ENCODE data around the gene MSI2. TPM values are rescaled to one million over a fixed set of nuclear protein-coding genes. Genes with fewer than 3 reads are reported as not detected.
A peak's percentile ranks its signal among the peaks of the same experiment; 100 is the strongest.

Gene MSI2
- total RNA-seq, 1 donor from 2014 or later = 8.3 TPM

DNA sequence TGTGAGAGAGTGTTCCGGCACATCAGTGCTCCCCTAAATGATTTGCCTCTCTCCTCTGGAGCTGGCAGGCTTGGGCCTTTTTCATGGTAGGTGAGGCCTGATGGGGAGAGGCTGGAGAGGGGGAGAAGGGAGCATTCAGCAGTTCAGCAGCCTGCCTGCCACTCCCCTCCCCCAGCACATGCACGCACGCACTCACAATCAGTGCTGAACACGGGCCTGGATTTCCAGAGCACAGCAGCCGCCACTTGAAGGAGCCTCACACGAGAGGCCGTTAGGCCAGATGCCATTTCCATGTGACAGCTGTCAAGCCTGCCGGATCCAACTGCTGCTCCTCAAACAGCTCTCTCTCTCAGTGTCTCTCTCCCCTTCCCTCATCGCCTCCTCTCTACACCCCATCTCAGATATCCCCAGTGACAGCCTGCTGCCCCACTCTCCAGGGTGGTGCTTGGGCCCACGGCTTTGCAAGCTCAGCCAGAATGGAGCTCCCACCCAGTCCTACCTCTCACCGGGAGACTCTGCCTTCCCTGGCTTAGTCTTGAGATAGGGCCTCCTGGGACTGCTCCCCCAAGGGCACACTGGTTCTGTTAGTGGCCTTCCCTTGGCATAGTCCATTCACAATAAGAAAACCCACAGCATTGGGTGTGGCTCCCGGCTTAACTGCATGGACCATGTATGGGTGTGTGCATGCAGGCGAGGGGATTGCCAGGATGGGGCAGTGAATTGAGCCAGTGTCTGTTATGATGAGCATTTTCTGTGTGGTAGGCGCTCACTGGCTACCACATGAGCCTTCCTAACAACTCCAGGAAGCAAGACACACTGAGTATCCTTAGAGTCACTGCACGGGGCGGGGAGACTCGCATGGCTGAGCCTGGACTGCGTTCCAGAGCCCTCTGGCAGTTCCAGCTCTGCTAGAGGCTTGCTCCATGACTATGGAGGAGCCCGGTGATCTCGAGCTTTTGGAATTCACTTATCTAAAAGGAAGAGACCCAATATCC is 262.6 kb downstream of the MSI2 start:
- DNase-seq (ENCODE audit: low read depth in 2 of 2) = no peak

DNA sequence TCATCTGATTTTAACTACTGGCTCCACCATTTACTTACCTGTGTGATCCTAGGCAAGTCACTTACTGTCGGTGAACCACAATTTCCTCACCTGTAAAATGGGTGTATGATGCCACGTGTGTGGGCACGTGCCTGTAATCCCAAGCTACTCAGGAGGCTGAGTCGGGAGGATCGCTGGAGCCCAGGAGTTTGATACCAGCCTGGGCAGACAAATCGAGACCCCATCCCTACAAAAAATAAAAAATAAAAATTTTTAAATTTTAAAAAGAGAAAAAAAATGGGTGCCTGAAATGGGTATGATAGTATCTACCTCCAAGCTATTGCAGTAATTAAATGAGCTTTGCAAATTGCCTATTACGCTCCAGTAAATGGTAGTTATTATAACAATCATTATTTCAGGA is 263.5 kb downstream of the MSI2 start:
- no peak for DNase-seq (ENCODE audit: low read depth in 2 of 2)

DNA sequence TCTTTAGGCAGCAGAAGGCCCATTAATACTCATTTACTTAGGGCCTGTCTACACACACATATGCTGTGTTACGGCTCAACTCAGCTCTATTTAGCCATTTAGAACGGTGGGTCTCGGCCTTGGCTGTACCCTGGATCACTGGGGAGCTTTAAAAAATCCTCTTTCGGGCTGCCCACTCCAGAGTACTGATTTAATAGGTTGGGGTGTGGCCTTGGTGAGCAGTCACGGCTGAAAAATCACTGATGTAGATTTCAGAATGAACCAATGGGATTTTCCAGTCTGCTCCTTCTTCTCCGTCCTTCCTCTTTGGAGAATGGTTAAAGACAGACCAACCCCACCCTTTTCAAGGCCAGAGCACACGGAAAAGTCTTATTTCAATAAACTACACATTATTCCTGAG is 265.3 kb downstream of the MSI2 start:
- no peak for DNase-seq (ENCODE audit: low read depth in 2 of 2)

DNA sequence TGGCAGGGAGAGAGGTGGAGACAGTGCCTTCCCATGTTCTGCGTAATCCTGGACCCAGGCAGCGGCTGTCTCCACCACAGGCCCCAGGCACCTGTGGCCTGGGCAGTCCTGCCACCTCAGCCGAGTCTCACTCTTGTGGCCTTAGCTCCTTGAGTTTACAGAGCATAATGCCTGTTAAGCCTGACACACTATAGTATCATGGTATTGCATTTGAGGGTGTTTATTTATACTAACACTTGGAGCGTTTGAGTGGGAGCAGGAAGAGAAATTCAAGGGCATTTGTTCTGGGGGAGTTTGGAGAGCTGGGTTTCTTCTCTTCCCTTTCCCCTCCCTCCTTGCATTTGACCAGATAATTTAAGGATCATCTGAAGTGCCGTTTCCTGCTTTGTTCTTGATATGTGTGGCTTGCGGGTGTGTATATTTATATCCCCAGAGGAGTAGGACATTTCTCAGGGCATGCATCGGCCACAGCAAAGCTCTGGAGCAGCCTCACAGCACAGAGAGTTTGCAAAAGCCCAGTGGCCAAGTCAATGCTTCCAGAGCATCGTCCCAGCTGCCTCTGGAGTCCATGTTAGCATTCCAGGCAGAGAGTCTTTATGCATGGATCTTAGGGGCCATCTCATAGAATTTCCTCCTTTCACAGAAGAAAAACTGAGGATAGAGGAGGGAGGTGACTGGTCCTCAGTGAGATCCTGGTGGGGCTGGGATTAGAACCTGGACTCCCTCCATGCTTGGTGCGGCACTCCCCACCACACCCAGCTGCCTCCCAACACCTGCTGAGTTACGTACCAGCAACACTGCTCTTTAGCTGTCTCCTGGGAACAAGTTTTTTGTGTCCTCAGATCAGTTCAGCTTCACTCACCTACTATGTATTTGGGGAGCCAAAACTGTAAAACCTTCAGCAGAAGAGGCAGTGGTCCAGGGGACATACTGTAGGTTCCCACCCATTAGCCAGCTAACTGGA is 266.0 kb downstream of the MSI2 start:
- DNase-seq (ENCODE audit: low read depth in 2 of 2) = no peak

DNA sequence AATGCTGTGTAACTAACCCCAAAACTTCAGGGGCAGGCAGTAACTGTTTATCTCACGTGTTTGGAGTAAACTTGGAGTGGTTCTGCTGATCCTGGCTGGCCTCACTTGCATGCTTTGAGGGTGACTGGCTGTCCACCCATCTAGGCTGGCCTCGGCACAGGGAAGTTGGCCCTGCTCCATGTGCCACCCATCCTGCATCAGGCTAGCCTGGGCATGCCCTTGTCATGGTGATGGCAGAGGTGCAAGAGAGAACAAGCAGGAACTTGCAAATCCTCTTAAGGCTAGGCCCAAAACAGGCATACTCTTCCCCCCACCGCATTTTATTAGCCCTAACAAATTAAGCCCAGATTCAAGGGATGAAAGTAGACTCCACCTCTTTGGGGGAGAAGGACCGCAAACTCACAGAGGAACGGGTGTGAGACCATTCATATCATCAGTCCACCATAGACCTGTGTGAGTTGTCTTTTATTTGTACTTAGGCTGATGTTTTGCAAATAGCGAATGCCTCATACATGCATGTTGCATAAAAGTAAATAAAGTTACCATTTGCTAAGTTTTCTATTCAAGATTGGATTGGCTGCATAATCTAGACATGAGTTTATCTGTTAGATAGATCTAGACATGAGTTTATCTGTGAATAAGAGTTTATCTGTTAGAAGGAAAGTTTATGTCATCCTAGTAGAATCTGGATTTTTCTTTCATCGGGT is 267.8 kb downstream of the MSI2 start:
- DNase-seq (ENCODE audit: low read depth in 2 of 2) = peak in 1 of 2 donors; percentile 5

DNA sequence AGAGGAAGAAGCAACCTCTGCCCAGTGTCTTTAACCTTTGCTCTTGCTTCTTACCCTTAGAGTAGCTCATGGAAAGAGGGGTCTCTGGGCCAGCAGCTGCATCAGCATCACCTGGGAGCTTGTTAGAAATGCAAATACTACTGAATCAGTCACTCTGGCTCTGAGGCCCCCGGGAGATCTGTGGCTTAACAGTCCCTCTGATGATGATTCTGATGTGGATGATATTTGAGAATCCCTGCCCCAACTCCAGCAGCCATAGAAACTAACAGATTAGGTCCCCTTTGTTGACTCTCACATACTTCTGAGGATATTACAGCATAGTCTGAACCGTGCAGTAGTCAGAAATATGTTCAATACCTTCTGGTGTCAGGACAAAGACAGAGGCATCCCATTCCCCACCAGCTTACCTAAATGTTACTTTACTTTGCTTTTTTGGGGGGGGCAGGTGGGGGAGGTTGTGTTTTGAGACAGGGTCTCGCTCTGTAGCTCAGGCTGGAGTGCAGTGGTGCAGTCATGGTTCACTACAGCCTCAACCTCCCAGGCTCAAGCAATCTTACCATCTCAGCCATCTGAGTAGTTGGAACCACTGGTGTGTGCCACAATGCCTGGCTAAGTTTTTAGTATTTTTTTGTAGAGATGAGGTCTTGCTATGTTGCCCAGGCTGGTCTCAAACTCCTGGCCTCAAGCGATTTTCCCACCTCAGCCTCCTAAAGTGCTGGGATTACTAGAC is 268.7 kb downstream of the MSI2 start:
- no peak for DNase-seq (ENCODE audit: low read depth in 2 of 2)

DNA sequence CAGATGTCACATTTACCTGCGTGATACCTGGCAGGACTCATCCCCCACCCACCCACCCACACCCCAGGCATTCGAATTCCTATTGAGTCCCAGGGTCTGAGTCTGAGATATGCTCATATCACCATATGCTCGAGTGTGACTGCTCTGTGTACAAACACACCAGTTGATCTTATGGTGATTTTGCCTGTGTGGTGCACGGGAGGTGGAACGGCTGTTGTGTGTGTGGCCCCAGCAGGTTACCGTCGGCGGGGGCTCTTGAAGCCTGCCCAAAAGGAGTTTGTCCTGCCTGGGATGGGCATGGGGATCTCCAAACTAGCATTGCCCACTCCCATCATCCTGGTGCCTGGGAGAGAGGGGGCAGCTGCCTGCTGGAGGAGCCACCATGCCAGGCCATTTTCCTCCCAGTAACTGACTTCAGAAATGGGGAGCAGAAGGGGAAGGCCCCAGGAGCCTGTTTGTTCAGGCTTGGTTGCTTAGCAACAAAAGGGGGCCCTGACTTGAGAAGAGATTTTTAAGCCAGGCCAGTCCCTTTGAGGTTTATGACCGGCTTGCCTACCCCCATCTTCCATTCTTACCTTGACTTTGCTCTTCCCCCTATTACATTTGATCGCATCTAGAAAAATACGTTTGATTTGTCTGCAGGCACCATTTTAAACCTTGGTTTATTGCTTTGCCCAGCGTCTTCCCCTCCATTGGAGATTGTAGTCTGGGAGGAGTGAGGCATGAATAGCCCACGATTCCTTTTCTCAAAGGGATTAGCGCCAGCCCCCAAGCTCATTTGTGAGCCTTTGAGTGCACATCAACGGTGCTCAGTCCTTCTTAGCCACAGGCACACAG is 271.1 kb downstream of the MSI2 start:
- no peak for DNase-seq (ENCODE audit: low read depth in 2 of 2)

DNA sequence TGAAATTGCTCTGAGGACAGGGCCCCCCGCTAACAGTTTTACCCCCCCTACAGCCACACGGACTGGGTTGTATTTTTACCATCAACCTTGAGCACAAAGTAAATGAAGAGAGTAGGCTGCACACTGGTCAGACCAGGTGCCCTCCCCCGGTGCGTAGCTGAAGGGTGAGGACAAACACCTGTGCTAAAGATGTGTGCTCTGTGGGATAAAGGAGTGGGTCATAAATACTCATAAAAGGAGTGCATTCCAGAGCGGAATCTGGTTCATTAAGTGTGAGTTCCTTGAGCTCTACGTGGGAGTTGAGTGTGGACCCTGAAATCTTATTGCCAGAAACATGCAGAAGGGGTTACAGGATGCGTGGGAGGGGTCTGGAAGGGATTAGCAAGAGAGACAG is 271.7 kb downstream of the MSI2 start:
- no peak for DNase-seq (ENCODE audit: low read depth in 2 of 2)

DNA sequence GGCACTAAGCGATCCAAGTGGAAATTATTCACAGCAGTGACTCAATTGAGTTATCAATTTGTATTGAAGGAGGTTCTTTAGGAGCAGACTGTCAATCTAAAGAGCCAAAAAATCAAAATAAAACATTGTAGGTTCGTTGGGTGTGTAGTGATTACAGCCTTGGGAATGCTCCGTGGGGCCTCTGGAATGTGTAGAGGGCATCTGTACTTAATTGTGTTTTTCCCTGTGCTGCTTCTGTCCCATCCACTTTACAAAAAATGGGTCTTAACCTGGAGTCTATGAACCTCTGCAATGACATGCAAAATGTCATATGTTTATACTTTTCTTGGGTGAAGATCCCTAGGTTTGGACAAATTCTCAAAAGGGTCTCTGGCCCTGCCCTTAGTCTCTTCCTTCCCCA is 273.7 kb downstream of the MSI2 start:
- no peak for DNase-seq (ENCODE audit: low read depth in 2 of 2)

DNA sequence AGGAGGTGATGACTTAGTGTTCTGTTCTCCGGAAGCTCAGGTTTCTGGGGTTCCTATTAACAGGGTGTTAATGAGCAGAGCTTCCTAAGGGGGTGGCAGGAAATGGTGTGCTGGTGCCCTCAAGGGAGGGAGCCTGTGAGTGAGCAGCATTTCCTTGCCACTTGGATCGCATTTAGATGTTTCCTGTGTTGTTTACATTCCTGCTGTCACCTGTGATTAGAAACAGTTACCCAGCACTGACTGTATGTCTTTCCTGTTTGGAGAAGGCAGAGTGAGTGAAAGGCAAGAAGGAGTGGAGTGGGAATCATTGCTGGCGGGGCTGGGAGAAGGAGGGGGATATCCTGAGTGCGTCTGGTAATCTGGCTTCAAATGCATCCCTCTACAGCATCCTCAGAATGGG is 274.2 kb downstream of the MSI2 start:
- peak in 1 of 2 donors; percentile 9 for DNase-seq (ENCODE audit: low read depth in 2 of 2)

DNA sequence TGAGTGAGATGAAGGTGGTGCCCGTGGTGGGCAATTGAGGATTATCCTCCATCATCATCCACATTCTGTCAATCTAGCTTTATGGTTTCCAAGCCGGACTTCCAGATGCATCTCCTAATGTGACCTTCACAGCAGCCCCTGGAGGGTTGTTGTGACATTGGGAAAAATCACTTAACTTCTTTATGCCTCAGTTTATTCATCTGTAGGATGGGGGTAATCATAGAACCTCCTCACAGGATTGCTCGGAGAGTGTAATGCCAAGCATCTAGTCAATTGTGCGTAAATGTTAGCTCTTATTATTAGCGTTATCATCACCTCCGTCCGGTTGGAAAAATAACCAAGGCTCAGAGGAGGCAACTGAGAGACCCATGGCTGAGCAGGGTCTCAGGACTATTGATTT is 274.8 kb downstream of the MSI2 start:
- DNase-seq (ENCODE audit: low read depth in 2 of 2) = no peak

DNA sequence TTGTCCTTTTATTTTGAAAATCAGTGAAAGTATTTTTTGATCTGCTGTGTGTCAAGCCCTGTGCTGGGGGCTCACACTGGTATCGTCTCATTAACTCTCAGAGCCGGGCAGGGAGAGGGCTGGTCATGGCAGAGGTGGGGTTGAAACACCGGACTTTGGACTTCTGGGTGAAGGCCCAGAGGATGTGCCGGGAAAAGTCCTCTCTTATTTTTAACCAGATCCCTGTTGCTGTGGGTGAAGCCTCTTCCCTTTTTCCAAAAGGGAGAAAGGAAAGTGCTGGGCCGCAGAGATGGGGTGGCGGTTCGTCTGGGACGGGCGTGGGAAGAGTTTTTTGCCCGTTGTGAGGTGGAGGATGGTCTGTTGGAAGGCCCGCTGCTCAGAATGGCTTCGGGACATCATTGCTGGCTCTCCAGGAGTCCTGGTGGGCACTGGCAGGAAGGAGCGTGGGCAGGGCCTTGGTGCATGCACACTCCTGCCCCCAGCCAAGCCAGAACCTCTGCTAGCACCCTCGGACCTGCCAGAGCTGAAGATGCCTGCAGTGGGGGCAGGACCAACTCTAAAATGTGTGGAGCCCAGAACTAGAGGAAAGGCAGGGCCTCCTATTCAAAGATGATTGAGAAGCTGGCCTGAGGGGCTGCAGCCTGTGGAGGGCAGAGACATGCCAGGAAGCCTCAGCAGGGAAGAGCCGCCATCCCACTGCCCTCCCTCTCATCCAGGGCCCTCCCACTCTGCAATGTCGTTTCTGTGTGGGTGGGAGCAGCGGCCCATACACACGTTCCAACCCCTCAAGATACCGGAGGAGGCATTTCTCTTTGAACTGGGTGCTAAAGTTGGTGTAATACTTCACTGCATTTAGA is 275.6 kb downstream of the MSI2 start:
- DNase-seq (ENCODE audit: low read depth in 2 of 2) = no peak

DNA sequence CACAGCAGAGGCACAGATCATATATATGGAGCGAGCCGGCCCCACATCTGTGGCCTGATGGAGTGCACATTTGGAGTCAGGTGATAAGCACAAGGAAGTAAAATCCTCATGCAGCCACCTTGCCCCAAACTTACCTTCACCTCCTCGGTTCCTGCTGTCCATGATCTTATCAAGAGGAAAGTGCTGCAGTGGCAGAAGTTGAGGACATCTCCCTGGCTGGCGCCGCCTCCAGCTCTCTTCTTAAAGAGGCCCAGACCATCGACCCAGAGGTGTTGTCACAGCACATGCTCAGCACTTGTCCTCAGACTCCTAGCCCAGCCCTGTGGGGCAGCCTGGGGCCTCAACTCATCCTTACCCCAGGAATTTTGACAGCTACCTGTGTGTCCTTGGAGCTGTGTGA is 276.2 kb downstream of the MSI2 start:
- DNase-seq (ENCODE audit: low read depth in 2 of 2) = no peak

DNA sequence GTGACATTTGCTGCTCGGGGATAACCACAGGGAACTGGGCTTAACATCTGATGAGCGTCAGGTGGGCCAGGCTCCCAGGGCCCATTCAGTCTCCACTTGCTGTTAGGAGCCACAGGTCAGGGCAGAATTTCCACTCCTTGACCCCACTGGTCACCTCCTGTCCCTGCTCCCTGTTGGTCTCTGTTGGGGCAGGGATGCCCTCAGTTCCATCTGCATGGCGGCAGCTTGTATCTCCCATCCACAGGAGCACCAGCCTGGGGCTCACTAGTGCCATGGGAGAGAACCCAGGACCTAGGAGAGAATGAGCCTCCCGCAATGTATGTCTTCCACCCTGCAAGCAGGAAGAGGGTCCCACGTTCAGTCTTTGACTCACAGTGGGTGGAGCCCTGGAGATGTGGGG is 276.6 kb downstream of the MSI2 start:
- no peak for DNase-seq (ENCODE audit: low read depth in 2 of 2)

DNA sequence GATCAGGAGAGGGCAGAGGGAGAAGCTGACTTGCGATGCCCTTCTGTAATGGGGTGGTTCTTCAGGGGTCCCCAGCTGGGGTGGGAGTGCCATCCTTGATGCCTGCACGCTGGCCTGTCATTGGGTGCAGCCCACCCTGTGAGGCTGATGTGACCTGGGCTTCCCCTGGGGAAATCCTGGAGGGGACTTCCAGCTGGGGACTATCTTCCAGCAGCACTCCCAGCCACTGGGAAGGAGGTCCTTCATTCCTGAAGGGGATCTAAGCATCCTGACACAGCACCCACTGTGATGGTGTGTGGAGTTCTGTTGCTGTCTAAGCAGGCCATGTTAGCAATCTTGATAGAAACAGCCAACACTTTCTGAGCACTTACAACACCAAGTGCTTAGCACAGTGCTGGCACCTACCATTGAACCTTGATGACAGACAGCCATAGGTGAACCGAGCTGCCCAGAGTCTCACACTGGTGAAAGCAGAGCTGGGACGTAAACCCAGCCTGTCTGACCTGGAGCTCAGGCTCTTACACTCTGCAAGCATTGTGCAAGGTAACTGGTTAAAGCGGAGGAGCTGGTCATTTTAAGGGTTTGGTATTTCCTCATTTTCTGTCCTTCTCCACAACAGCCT is 277.5 kb downstream of the MSI2 start:
- no peak for DNase-seq (ENCODE audit: low read depth in 2 of 2)

DNA sequence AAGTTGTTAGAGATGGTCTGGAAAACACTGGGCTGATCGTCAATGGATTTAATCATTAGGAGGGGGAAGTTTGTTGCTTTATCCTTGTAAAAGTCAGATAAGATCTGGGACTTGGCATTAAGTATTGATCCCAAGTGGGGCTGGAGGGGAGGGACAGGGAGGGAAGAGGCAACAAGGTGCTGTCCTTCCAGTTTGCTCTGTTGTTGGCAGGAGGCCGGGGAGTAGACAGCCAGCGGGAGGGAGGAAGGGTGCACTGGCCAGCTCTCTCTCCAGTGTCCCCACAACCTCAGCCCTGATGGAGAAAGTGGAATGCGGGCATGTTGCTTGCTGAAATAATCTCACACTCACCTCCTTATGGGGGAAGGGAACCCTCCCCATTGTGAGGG is 278.5 kb downstream of the MSI2 start:
- DNase-seq (ENCODE audit: low read depth in 2 of 2) = no peak

DNA sequence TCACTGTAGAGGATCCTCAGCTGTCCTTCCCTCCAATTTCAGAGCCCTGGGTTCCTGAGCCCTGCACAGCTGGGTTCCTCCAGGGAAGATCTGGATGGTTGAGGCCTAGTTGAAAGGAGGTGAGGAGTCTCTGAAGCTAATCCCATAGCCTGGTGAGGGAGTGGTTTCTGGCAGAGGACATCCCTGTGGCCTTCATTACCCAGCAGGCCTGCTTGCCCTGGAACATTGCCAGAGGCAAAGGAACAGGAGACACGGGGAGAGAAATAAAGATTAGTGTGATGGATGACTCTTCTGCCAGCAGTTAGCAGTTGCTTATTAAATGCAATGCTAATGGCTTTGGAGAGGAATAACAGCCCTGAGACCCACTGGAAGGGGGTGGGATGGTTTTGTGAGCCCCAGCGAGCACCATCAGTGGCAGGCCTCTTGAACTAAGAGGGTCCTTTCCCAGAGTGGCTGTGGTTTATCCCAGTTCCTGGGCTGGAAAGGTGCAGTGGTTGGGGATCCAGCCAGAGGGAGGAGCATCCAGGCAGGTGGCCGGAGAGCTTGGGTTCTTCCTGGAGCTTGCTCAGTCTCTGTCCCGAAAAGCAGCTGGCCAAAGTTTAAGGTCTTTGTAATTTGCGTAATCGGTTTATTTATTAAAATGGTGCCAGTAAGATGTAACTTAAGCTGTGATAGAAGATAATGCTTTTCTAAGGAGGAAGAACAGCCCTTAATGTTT is 279.1 kb downstream of the MSI2 start:
- DNase-seq (ENCODE audit: low read depth in 2 of 2) = no peak

DNA sequence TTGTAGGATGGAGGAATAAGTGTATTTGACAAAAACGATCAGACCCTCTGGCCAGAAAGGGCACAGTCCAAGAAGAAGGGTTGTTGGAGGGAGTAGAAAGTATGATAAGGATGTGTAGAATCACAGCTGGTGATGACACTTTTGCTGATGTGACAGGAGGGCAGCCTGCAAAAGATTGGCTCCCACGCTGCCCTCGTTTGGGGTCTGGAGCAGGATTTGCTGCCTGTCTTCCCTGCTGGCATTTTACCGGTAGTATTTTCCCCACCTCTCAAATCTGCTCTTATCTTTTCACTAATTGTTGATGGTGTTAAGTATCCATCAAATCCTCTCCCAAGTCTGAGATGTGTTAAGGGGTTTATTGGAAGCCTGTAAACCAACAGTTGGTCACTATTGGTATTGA is 280.0 kb downstream of the MSI2 start:
- DNase-seq (ENCODE audit: low read depth in 2 of 2) = no peak
